ENCODE results near the gene RFESD. TPM values are rescaled to one million over a fixed set of nuclear protein-coding genes. Genes with fewer than 3 reads are reported as not detected.

Gene RFESD
- total RNA-seq, 1 donor: 2.6 TPM

DNA sequence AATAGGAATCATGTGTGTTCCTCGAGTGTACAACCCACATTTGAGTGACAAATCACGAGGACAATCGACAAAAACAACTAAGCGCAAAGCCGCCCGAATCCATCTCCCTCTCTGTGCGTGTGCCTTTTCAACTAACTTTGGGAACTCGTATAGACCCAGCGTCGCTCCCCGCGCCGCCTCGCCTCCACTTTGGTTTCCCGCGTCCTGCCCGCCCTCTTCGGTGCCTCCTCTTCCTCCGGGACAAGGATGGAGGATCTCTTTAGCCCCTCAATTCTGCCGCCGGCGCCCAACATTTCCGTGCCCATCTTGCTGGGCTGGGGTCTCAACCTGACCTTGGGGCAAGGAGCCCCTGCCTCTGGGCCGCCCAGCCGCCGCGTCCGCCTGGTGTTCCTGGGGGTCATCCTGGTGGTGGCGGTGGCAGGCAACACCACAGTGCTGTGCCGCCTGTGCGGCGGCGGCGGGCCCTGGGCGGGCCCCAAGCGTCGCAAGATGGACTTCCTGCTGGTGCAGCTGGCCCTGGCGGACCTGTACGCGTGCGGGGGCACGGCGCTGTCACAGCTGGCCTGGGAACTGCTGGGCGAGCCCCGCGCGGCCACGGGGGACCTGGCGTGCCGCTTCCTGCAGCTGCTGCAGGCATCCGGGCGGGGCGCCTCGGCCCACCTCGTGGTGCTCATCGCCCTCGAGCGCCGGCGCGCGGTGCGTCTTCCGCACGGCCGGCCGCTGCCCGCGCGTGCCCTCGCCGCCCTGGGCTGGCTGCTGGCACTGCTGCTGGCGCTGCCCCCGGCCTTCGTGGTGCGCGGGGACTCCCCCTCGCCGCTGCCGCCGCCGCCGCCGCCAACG lies 26.3 kb upstream of the RFESD start, which contains the start of gene GPR150:
TSS of gene GPR150 (plus strand) at position 58 of the 840 bp plus-strand sequence. CDS start at position 247, 189 bp downstream.
- TF ChIP-seq CTCF (IDR thresholded peaks at IDR 0.05; ENCODE audit: insufficient read depth, low read depth, low read length): no peak
- peak; percentile 42 for DNase-seq (ENCODE audit: low read depth)
- peak within 1 kb of the TSS; percentile 63 for H3K4me3 ChIP-seq (ENCODE audit: low read depth, low read length)

GRCh38 chr5:95620870-95621838 lies 25.4 kb upstream of the RFESD start:
- DNase-seq (ENCODE audit: low read depth): peak; percentile 58

GRCh38 chr5:95621839-95622629 lies 24.5 kb upstream of the RFESD start:
- no peak overlapping the region for H3K4me3 ChIP-seq (ENCODE audit: low read depth, low read length)
- TF ChIP-seq CTCF (IDR thresholded peaks at IDR 0.05; ENCODE audit: insufficient read depth, low read depth, low read length): no peak
- DNase-seq (ENCODE audit: low read depth): no peak

More at GRCh38 chr5:95620870-95621838, 25.4 kb upstream of the RFESD start:
- TF ChIP-seq CTCF (IDR thresholded peaks at IDR 0.05; ENCODE audit: insufficient read depth, low read depth, low read length): no peak
- H3K4me3 ChIP-seq (ENCODE audit: low read depth, low read length): peak overlapping the region; percentile 63

DNA sequence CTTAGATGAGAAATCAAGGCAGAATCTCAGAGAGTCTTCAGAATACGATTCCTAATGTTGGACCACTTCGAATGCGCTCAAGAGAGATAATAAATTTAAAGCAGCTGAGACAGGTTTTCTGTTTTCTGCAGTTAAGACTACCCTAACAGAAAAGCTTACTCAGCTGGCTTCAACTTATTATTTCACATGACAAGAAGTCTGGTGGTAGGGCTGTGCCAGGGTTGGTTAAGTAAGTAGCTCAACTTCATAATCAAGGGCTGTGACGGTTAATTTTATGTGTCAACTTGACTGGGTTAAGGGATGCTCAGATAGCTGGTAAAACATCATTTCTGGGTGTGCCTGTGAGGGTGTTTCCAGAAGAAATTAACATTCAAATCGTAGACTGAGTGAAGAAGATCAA lies 22.9 kb upstream of the RFESD start:
- no peak overlapping the region for H3K4me3 ChIP-seq (ENCODE audit: low read depth, low read length)
- TF ChIP-seq CTCF (IDR thresholded peaks at IDR 0.05; ENCODE audit: insufficient read depth, low read depth, low read length): no peak
- no peak for DNase-seq (ENCODE audit: low read depth)

DNA sequence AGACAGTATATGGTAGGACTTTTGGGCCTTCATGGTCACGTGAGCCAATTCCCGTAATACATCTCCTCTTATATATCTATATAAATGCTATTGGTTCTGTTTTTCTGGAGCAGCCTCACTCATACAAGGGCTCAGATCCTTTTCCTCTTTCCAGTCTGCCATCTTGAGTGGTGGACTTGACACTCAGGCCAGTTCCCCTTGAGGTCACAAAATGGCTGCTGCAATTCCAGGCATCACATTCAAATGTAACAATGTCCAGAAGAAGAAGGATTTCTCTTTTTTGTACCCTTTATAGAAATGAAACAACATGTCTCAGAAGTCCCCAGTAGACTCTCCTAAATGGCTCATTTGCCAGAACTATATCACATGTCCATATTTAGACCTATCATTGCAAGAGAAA lies 22.2 kb upstream of the RFESD start:
- no peak for TF ChIP-seq CTCF (IDR thresholded peaks at IDR 0.05; ENCODE audit: insufficient read depth, low read depth, low read length)
- DNase-seq (ENCODE audit: low read depth): no peak
- H3K4me3 ChIP-seq (ENCODE audit: low read depth, low read length): no peak overlapping the region

GRCh38 chr5:95626701-95627100 lies 19.9 kb upstream of the RFESD start:
- no peak for TF ChIP-seq CTCF (IDR thresholded peaks at IDR 0.05; ENCODE audit: insufficient read depth, low read depth, low read length)
- no peak for DNase-seq (ENCODE audit: low read depth)
- no peak overlapping the region for H3K4me3 ChIP-seq (ENCODE audit: low read depth, low read length)

Measured in fibroblast of villous mesenchyme (primary cell).